ENCODE measurements around the gene RHEB. TPM values are rescaled to one million over a fixed set of nuclear protein-coding genes. Genes with fewer than 3 reads are reported as not detected.

The RHEB gene
- total RNA-seq, 1 experiment from 2014 or later: 123 TPM

GRCh38 chr7:151484971-151485707 lies 34.6 kb downstream of the RHEB start:
- Mint-ChIP-seq H3K27ac (ENCODE audit: unreplicated experiment) (peak overlapping the region; percentile 60), H3K36me3 (ENCODE audit: insufficient read depth, unreplicated experiment) (peaks cover 35% of the 10 kb centered on the region), H3K27me3 (ENCODE audit: unreplicated experiment) (no peaks in the 10 kb centered on the region), H3K4me3 (ENCODE audit: low read depth, unreplicated experiment) (no peak overlapping the region), H3K4me1 (ENCODE audit: low read depth, unreplicated experiment) (peaks cover 64% of the 10 kb centered on the region), H3K9me3 (ENCODE audit: low read depth, unreplicated experiment) (no peaks in the 10 kb centered on the region)
- peak; percentile 49 for DNase-seq
- CTCF ChIA-PET: interaction anchor here (0.6 kb wide), 1 partner anchor 138 kb away, joined by 3 read pairs; no protein-coding TSS in a partner anchor
- no peak for TF ChIP-seq CTCF (IDR thresholded peaks at IDR 0.05; ENCODE audit: unreplicated experiment)
- no TSS peak for BruUV-seq (replicated peaks)
- intact Hi-C loops (cut with micrococcal nuclease; ENCODE audit: unreplicated experiment): no loop called here

- Mint-ChIP-seq H3K4me3 (ENCODE audit: low read depth, unreplicated experiment) (no peak overlapping the region), H3K27ac (ENCODE audit: unreplicated experiment) (peak overlapping the region; percentile 57), H3K4me1 (ENCODE audit: low read depth, unreplicated experiment) (peaks cover 58% of the 10 kb centered on the region), H3K9me3 (ENCODE audit: low read depth, unreplicated experiment) (no peaks in the 10 kb centered on the region), H3K27me3 (ENCODE audit: unreplicated experiment) (no peaks in the 10 kb centered on the region), H3K36me3 (ENCODE audit: insufficient read depth, unreplicated experiment) (peaks cover 43% of the 10 kb centered on the region)
- no TSS peak for BruUV-seq (replicated peaks)
- TF ChIP-seq CTCF (IDR thresholded peaks at IDR 0.05; ENCODE audit: unreplicated experiment): no peak
- intact Hi-C loops (cut with micrococcal nuclease; ENCODE audit: unreplicated experiment): no loop called here
- no peak for DNase-seq
- CTCF ChIA-PET: no interaction called here
Measured at GRCh38 chr7:151483711-151483983, 36.0 kb downstream of the RHEB start.

- no peak for DNase-seq
- CTCF ChIA-PET: no interaction called here
- H3K36me3 Mint-ChIP-seq (ENCODE audit: insufficient read depth, unreplicated experiment): peaks cover 43% of the 10 kb centered on the region
- no TSS peak for BruUV-seq (replicated peaks)
- H3K4me3 Mint-ChIP-seq (ENCODE audit: low read depth, unreplicated experiment): no peak overlapping the region
- H3K27me3 Mint-ChIP-seq (ENCODE audit: unreplicated experiment): no peaks in the 10 kb centered on the region
- intact Hi-C loops (cut with micrococcal nuclease; ENCODE audit: unreplicated experiment): no loop called here
- H3K27ac Mint-ChIP-seq (ENCODE audit: unreplicated experiment): peak overlapping the region; percentile 28
- TF ChIP-seq CTCF (IDR thresholded peaks at IDR 0.05; ENCODE audit: unreplicated experiment): no peak
- H3K9me3 Mint-ChIP-seq (ENCODE audit: low read depth, unreplicated experiment): no peaks in the 10 kb centered on the region
- H3K4me1 Mint-ChIP-seq (ENCODE audit: low read depth, unreplicated experiment): peaks cover 58% of the 10 kb centered on the region
Measured at GRCh38 chr7:151482883-151483710, 36.6 kb downstream of the RHEB start.

- H3K4me3 Mint-ChIP-seq (ENCODE audit: low read depth, unreplicated experiment): no peak overlapping the region
- no peak for DNase-seq
- peaks cover 54% of the 10 kb centered on the region for H3K4me1 Mint-ChIP-seq (ENCODE audit: low read depth, unreplicated experiment)
- no peaks in the 10 kb centered on the region for H3K9me3 Mint-ChIP-seq (ENCODE audit: low read depth, unreplicated experiment)
- H3K27ac Mint-ChIP-seq (ENCODE audit: unreplicated experiment): no peak overlapping the region
- no peaks in the 10 kb centered on the region for H3K27me3 Mint-ChIP-seq (ENCODE audit: unreplicated experiment)
- CTCF ChIA-PET: no interaction called here
- no peak for TF ChIP-seq CTCF (IDR thresholded peaks at IDR 0.05; ENCODE audit: unreplicated experiment)
- intact Hi-C loops (cut with micrococcal nuclease; ENCODE audit: unreplicated experiment): no loop called here
- H3K36me3 Mint-ChIP-seq (ENCODE audit: insufficient read depth, unreplicated experiment): peaks cover 41% of the 10 kb centered on the region
- no TSS peak for BruUV-seq (replicated peaks)
Measured at GRCh38 chr7:151481650-151482505, 37.8 kb downstream of the RHEB start.
